HG03565 (cell line): ENCODE measurements around the gene CD44.
A peak's percentile ranks its signal among the peaks of the same experiment; 100 is the strongest.

ENCODE experiments used
- ATAC-seq: cut with Tn5 transposase; IDR thresholded peaks from one replicate; pipeline ENCODE4 v1.9.1; 2021; ENCODE audit warnings: mild to moderate bottlenecking, moderate library complexity; ENCODE audit not compliant: unreplicated experiment

CD44 gene

GRCh38 chr11:35111161-35112055 is 27.6 kb upstream of the CD44 start:
- ATAC-seq = no peak

GRCh38 chr11:35112056-35112845 is 26.7 kb upstream of the CD44 start:
- ATAC-seq = no peak

- ATAC-seq = no peak
Measured at GRCh38 chr11:35112846-35113105, 26.2 kb upstream of the CD44 start.

- peak; percentile 40 for ATAC-seq
Measured at GRCh38 chr11:35114906-35115687, 23.9 kb upstream of the CD44 start.

GRCh38 chr11:35115688-35116030 is 23.3 kb upstream of the CD44 start:
- no peak for ATAC-seq

- ATAC-seq = no peak
Measured at GRCh38 chr11:35116245-35116644, 22.7 kb upstream of the CD44 start.

- no peak for ATAC-seq
Measured at GRCh38 chr11:35116762-35117640, 22.0 kb upstream of the CD44 start.

GRCh38 chr11:35118906-35119305 is 20.1 kb upstream of the CD44 start:
- ATAC-seq = peak; percentile 59

GRCh38 chr11:35121326-35121865 is 17.6 kb upstream of the CD44 start:
- ATAC-seq = no peak

- ATAC-seq = no peak
Measured at GRCh38 chr11:35122308-35122707, 16.7 kb upstream of the CD44 start.

- peak; percentile 47 for ATAC-seq
Measured at GRCh38 chr11:35126000-35126878, 12.7 kb upstream of the CD44 start.

GRCh38 chr11:35126879-35127581 is 11.9 kb upstream of the CD44 start:
- ATAC-seq = no peak

- ATAC-seq = no peak
Measured at GRCh38 chr11:35127619-35128018, 11.4 kb upstream of the CD44 start.

- ATAC-seq = no peak
Measured at GRCh38 chr11:35131094-35131493, 7.9 kb upstream of the CD44 start.

GRCh38 chr11:35131886-35132285 is 7.1 kb upstream of the CD44 start:
- no peak for ATAC-seq

- ATAC-seq = no peak
Measured at GRCh38 chr11:35133656-35134055, 5.3 kb upstream of the CD44 start.

- no peak for ATAC-seq
Measured at GRCh38 chr11:35134403-35135148, 4.4 kb upstream of the CD44 start.

GRCh38 chr11:35135222-35135621 is 3.7 kb upstream of the CD44 start:
- ATAC-seq = no peak
